ENCODE measurements around the gene MED27. TPM values are rescaled to one million over a fixed set of nuclear protein-coding genes. Genes with fewer than 3 reads are reported as not detected.
"Not testable (repeated sequence)": the region's sequence is repeated elsewhere in the genome, so short reads cannot be mapped to it uniquely, and the experiment has no call there.

Gene MED27
- total RNA-seq, 1 donor from 2014 or later: 17.7 TPM

DNA sequence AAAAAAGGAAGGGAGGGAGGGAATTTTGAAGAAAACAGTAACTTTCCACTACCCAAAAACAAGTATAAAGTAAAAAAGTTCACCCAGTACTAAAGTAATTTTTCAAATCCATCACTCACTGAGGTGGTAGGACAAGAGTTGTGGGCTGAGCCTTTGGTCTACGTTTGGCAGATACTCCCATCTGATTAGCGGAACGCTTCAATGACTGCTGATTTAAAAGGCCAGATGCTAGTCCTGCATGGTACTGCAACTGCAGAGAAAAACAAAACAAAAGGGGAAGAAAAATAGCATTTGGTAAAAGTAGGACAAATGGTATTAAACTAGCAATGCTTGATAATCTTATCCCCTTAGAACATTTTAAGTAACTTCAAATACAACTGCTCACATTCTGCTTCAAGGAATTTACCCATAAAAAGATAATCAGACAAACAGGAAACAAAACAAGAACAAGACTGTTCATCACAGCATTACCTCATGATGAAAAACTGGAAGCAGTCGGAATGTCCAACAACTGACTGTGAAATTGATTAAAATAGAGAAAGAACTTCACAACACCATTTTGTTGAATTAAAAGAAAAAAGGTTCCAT, 65.4 kb downstream of the MED27 start:
- DNase-seq (ENCODE audit: extremely low spot score in 2 of 2): no peak
- TF ChIP-seq, protein P1, sequence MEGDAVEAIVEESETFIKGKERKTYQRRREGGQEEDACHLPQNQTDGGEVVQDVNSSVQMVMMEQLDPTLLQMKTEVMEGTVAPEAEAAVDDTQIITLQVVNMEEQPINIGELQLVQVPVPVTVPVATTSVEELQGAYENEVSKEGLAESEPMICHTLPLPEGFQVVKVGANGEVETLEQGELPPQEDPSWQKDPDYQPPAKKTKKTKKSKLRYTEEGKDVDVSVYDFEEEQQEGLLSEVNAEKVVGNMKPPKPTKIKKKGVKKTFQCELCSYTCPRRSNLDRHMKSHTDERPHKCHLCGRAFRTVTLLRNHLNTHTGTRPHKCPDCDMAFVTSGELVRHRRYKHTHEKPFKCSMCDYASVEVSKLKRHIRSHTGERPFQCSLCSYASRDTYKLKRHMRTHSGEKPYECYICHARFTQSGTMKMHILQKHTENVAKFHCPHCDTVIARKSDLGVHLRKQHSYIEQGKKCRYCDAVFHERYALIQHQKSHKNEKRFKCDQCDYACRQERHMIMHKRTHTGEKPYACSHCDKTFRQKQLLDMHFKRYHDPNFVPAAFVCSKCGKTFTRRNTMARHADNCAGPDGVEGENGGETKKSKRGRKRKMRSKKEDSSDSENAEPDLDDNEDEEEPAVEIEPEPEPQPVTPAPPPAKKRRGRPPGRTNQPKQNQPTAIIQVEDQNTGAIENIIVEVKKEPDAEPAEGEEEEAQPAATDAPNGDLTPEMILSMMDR (IDR thresholded peaks at IDR 0.05): no peak
- TF ChIP-seq POLR2AphosphoS5 (IDR thresholded peaks at IDR 0.05; ENCODE audit: insufficient read depth in 1 of 2, low read depth in 1 of 2) (no peak), POLR2A (IDR thresholded peaks at IDR 0.05) (no peak)
- intact Hi-C loops (cut with DNase I): no loop called here

DNA sequence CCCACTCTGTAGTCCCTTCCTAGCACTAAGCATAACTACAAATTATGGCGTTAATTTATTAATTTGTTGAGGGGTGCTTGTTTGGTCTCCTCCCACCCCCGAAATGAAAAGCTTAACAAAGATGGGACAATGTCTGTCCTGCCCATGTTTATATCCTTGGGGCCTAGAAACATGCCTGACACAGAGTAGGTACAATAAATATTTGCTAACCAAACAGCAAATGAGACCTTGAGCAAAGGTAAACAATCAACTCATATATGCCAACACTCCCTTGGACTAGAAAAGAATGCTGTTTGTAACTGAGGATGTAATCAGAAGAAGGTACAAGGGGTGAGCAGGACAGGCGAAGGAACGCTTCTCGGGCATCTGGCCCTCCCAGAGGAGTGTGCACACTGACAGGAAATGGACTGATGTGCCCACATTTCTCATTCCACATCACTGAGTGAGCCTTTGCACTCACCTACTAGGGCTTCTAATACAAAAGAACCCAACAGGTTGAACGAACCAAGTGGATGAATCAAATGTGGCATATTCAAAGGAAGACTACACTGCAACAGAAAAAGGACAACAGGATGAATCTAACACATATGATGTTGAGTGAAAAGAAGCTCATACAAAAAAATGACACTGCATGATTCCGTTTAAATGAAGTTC, 66.8 kb downstream of the MED27 start:
- no peak for TF ChIP-seq POLR2A (IDR thresholded peaks at IDR 0.05)
- TF ChIP-seq, protein P1 (IDR thresholded peaks at IDR 0.05): no peak
- no peak for TF ChIP-seq POLR2AphosphoS5 (IDR thresholded peaks at IDR 0.05; ENCODE audit: insufficient read depth in 1 of 2, low read depth in 1 of 2)
- DNase-seq (ENCODE audit: extremely low spot score in 2 of 2): no peak
- Histone ChIP-seq H3K9me3 (no peaks in the 10 kb centered on the region), H3K27ac (no peak overlapping the region), H3K4me1 (peaks cover 24% of the 10 kb centered on the region), H3K27me3 (no peaks in the 10 kb centered on the region), H3K4me3 (no peak overlapping the region), H3K36me3 (no peaks in the 10 kb centered on the region)
- intact Hi-C loops (cut with DNase I): no loop called here

More for the DNA sequence above, 65.4 kb downstream of the MED27 start:
- Histone ChIP-seq H3K27me3 (no peaks in the 10 kb centered on the region), H3K36me3 (no peaks in the 10 kb centered on the region), H3K9me3 (no peaks in the 10 kb centered on the region), H3K4me3 (no peak overlapping the region), H3K4me1 (peaks cover 13% of the 10 kb centered on the region), H3K27ac (no peak overlapping the region)

DNA sequence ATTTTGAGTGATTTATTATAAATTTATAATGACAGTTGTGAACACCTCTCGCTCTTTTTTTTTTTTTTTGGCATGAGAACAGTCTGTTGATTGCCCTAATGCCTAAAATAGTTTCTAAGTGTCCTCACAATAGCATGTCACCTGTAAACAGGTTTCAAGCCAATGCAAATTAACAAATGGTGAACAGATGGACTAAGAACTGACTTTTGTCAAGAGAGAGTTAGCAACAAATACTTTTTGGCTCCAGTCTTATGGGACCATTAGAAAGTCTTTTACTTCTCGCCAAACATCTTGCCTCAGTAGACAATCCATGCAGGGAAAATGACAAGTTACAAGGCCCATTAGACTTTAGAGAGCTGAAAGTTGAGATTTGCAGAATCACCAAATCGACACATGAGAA, 67.8 kb downstream of the MED27 start:
- TF ChIP-seq, protein P1 (IDR thresholded peaks at IDR 0.05): no peak
- TF ChIP-seq POLR2AphosphoS5 (IDR thresholded peaks at IDR 0.05; ENCODE audit: insufficient read depth in 1 of 2, low read depth in 1 of 2) (no peak), POLR2A (IDR thresholded peaks at IDR 0.05) (no peak)
- intact Hi-C loops (cut with DNase I): no loop called here
- no peaks in the 10 kb centered on the region for H3K27me3 ChIP-seq
- DNase-seq (ENCODE audit: extremely low spot score in 2 of 2): no peak
- H3K9me3 ChIP-seq: no peaks in the 10 kb centered on the region
- H3K4me1 ChIP-seq: peaks cover 33% of the 10 kb centered on the region
- no peaks in the 10 kb centered on the region for H3K36me3 ChIP-seq
- H3K27ac ChIP-seq: no peak overlapping the region
- no peak overlapping the region for H3K4me3 ChIP-seq

DNA sequence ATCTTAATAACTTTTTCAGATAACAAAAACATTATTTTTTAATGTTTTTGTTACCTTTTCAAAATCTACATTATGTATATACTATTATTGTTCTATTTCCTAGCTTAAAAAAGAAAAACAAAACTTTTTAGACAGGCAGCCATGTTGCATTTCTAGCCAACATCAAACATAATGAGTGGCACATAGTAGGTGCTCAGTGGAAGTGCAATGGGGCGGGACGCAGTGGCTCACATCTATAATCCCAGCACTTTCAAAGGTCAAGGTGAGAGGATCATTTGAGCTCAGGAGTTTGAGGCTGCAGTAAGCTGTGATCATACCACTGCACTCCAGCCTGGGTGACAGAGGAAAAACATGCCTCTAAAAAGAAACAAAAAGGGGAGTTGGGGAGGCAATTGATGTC, 68.4 kb downstream of the MED27 start:
- H3K4me3 ChIP-seq: no peak overlapping the region
- no peaks in the 10 kb centered on the region for H3K27me3 ChIP-seq
- TF ChIP-seq POLR2A (IDR thresholded peaks at IDR 0.05): no peak
- H3K36me3 ChIP-seq: no peaks in the 10 kb centered on the region
- H3K27ac ChIP-seq: no peak overlapping the region
- intact Hi-C loops (cut with DNase I): no loop called here
- DNase-seq (ENCODE audit: extremely low spot score in 2 of 2): no peak
- H3K9me3 ChIP-seq: no peaks in the 10 kb centered on the region
- peaks cover 39% of the 10 kb centered on the region for H3K4me1 ChIP-seq

DNA sequence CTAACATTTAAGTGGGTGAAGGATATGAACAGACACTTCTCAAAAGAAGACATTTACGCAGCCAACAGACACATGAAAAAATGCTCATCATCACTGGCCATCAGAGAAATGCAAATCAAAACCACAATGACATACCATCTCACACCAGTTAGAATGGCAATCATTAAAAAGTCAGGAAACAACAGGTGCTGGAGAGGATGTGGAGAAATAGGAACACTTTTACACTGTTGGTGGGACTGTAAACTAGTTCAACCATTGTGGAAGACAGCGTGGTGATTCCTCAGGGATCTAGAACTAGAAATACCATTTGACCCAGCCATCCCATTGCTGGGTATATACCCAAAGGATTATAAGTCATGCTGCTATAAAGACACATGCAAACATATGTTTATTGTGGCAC, 69.5 kb downstream of the MED27 start:
- H3K27me3 ChIP-seq; intact Hi-C loops (cut with DNase I); DNase-seq (ENCODE audit: extremely low spot score in 2 of 2); H3K27ac ChIP-seq; H3K4me3 ChIP-seq; H3K36me3 ChIP-seq; H3K9me3 ChIP-seq: not testable (repeated sequence)
- peaks cover 45% of the 10 kb centered on the region for H3K4me1 ChIP-seq
